Keratinocyte (primary cell): Measurements from ENCODE around the gene TLX2.

Experiments
- CTCF ChIP-seq, 3 experiments: IDR thresholded peaks in 1 of 3; conservative IDR thresholded peaks in 1 of 3; optimal IDR thresholded peaks in 1 of 3; 2 replicates in 2 of 3; 3 replicates in 1 of 3; pipeline versions ENCODE3 to v1.5.1; 2011; ENCODE audit warnings: low read length in 3 of 3, mild to moderate bottlenecking in 3 of 3, moderate library complexity in 2 of 3, control low read depth in 1 of 3, inconsistent platforms in 1 of 3; ENCODE audit not compliant: insufficient read depth in 2 of 3; ENCODE audit errors: extremely low read depth in 1 of 3
- EZH2 ChIP-seq: IDR thresholded peaks from one replicate; pipeline ENCODE4 v1.6.1; 2012; ENCODE audit warnings: inconsistent platforms, mild to moderate bottlenecking, low read length, moderate library complexity

GRCh38 chr2:74554820-74555531, 40.7 kb downstream of the TLX2 start:
- peak; percentile 59 for TF ChIP-seq EZH2
- no peak for TF ChIP-seq CTCF (optimal IDR thresholded peaks at IDR 0.05 in 1 of 3, IDR thresholded peaks at IDR 0.05 in 1 of 3, conservative IDR thresholded peaks at IDR 0.05 in 1 of 3; ENCODE audit: extremely low read depth in 1 of 3, insufficient read depth in 2 of 3, low read length in 3 of 3)
